ENCODE measurements around the gene TMPRSS12.

GRCh38 chr12:50824914-50825313, 17.8 kb upstream of the TMPRSS12 start:
- TF ChIP-seq POLR2A (IDR thresholded peaks at IDR 0.05) (no peak), CTCF (IDR thresholded peaks at IDR 0.05) (no peak)
